Measurements from ENCODE around the gene ASF1A. TPM values are rescaled to one million over a fixed set of nuclear protein-coding genes. Genes with fewer than 3 reads are reported as not detected.

The ASF1A gene
- total RNA-seq, 2 experiments from 2014 or later = 10.7 to 11.9 TPM

DNA sequence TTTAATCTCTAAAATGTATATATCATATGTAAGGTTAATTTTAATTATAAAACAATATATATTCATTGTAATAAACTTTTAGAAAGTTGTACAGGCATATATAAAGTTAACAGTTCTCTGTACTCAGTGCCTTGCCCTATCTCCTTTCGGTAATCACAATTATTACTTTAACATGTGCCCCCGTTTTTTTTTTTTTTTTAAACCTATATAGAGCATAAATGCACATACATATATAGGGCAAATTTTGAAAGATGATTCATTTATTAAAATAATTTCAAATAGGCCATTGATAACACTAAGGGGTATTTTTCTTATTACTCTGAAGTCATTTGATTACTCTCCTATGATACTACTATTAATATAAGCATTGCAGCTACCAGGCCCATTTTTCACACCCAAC, 1.9 kb downstream of the ASF1A start:
- peak overlapping the region; percentile 94 for H3K4me3 ChIP-seq (ENCODE audit: low read length)
- CTCF ChIA-PET = interaction anchor here (0.7 to 3.1 kb wide), 12 partner anchors 9 to 331 kb away, joined by 3 to 9 read pairs (median 5); partner anchors contain the start of gene MCM9
- H3K9me3 Mint-ChIP-seq = no peaks in the 10 kb centered on the region

DNA sequence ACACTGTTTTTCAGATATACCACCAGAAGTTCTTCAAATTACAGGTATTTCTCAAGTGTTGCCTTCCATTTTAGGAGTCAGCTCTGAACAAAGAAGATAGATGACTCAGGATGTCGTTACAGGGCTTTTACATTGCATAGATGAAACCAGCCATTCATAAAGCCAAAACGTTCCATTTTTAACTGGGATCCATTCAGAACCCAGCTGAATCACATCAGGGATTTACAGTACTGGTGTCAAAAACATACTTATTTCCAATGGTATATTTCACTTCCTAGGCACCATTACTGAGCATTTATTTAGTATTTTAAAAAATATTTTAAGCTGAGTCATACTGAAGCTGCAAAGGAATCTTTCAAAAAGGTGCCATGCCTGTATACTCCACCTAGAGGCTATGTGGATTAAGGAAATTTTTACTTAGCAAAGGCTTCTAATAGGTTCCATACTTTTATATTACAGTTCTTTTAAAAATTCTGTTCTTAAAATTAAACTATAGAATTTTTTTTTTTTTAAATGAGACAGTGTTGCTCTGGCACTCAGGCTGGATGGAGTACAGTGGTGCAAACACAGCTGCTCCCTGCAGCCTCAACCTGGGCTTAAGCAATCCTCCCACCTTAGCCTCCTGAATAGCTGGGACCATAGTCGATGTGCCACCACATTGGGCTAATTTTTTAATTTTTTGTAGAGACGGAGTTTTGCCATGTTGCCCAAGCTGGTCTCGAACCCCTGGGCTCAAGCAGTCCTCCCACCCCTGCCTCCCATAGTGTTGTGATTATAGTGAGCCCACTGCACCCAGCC, 2.6 kb downstream of the ASF1A start:
- Histone ChIP-seq H3K36me3 (ENCODE audit: insufficient read depth, low read length) (peaks cover 31% of the 10 kb centered on the region), H3K4me3 (ENCODE audit: low read length) (peak overlapping the region; percentile 7), H3K9me3 (ENCODE audit: control insufficient read depth in 1 of 2, insufficient read depth in 1 of 2, low read length in 2 of 2) (no peaks in the 10 kb centered on the region), H3K27me3 (ENCODE audit: control insufficient read depth in 1 of 2, insufficient read depth in 2 of 2, low read length in 2 of 2) (no peaks in the 10 kb centered on the region), H3K27ac (ENCODE audit: low read depth in 1 of 2, low read length in 2 of 2) (no peak overlapping the region), H3K4me1 (ENCODE audit: insufficient read depth, low read length) (peaks cover 36% of the 10 kb centered on the region)
- Mint-ChIP-seq H3K4me1 (ENCODE audit: low read depth) (peaks cover 82% of the 10 kb centered on the region), H3K9me3 (no peaks in the 10 kb centered on the region), H3K27ac (peak overlapping the region; percentile 86), H3K36me3 (ENCODE audit: low read depth) (peaks cover 55% of the 10 kb centered on the region), H3K27me3 (no peaks in the 10 kb centered on the region), H3K4me3 (peak overlapping the region; percentile 89)
- ChIA-PET POLR2A (interaction anchor here (0.8 to 6.9 kb wide), 11 partner anchors 9 to 214 kb away, joined by 3 to 60 read pairs (median 13); partner anchors contain the start of genes FAM184A and MCM9), CTCF (interaction anchor here (0.7 to 3.1 kb wide), 15 partner anchors 10 to 331 kb away, joined by 3 to 9 read pairs (median 4); partner anchors contain the start of gene MCM9)
- peak in 3 of 14 experiments; percentile 50 to 62 (median 61) for DNase-seq
- intact Hi-C loops (cut with DNase I, micrococcal nuclease) = loop anchor here in 1 of 2 experiments (2.0 to 10.0 kb wide), 4 partner anchors 36 to 1222 kb away; partner anchors contain the start of genes CEP85L and NUS1
- TF ChIP-seq, protein P1, sequence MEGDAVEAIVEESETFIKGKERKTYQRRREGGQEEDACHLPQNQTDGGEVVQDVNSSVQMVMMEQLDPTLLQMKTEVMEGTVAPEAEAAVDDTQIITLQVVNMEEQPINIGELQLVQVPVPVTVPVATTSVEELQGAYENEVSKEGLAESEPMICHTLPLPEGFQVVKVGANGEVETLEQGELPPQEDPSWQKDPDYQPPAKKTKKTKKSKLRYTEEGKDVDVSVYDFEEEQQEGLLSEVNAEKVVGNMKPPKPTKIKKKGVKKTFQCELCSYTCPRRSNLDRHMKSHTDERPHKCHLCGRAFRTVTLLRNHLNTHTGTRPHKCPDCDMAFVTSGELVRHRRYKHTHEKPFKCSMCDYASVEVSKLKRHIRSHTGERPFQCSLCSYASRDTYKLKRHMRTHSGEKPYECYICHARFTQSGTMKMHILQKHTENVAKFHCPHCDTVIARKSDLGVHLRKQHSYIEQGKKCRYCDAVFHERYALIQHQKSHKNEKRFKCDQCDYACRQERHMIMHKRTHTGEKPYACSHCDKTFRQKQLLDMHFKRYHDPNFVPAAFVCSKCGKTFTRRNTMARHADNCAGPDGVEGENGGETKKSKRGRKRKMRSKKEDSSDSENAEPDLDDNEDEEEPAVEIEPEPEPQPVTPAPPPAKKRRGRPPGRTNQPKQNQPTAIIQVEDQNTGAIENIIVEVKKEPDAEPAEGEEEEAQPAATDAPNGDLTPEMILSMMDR (IDR thresholded peaks at IDR 0.05) = peak; percentile 31
- ATAC-seq (ENCODE audit: poor library complexity) = no peak

More for the DNA sequence above, 1.9 kb downstream of the ASF1A start:
- no peaks in the 10 kb centered on the region for H3K9me3 ChIP-seq (ENCODE audit: control insufficient read depth in 1 of 2, insufficient read depth in 1 of 2, low read length in 2 of 2)
- ATAC-seq (ENCODE audit: poor library complexity) (no peak), DNase-seq (no peak)
- TF ChIP-seq, protein P1 (IDR thresholded peaks at IDR 0.05) = peak; percentile 3
- H3K4me1 ChIP-seq (ENCODE audit: insufficient read depth, low read length) = peaks cover 43% of the 10 kb centered on the region
- no peak overlapping the region for H3K27ac ChIP-seq (ENCODE audit: low read depth in 1 of 2, low read length in 2 of 2)
- Mint-ChIP-seq H3K36me3 (ENCODE audit: low read depth) (peaks cover 48% of the 10 kb centered on the region), H3K27ac (peak overlapping the region; percentile 86), H3K4me3 (peak overlapping the region; percentile 89), H3K27me3 (no peaks in the 10 kb centered on the region), H3K4me1 (ENCODE audit: low read depth) (peaks cover 82% of the 10 kb centered on the region)
- intact Hi-C loops (cut with DNase I, micrococcal nuclease) = loop anchor here (2.0 to 10.0 kb wide), 7 partner anchors 37 to 1221 kb away; partner anchors contain the start of genes CEP85L (in 1 of the 2), FAM184A (in 1 of the 2), MCM9 (in 1 of the 2) and NUS1 (in 1 of the 2)
- POLR2A ChIA-PET = interaction anchor here (0.8 to 6.9 kb wide), 13 partner anchors 9 to 337 kb away, joined by 3 to 60 read pairs (median 13); partner anchors contain the start of genes FAM184A and MCM9
- peaks cover 27% of the 10 kb centered on the region for H3K36me3 ChIP-seq (ENCODE audit: insufficient read depth, low read length)
- H3K27me3 ChIP-seq (ENCODE audit: control insufficient read depth in 1 of 2, insufficient read depth in 2 of 2, low read length in 2 of 2) = no peaks in the 10 kb centered on the region

GRCh38 chr6:118897386-118897785, 3.4 kb downstream of the ASF1A start:
- H3K36me3 Mint-ChIP-seq (ENCODE audit: low read depth) = peaks cover 64% of the 10 kb centered on the region
- H3K4me3 ChIP-seq (ENCODE audit: low read length) = no peak overlapping the region

More at GRCh38 chr6:118897386-118897785, 3.4 kb downstream of the ASF1A start:
- DNase-seq = no peak
- ChIA-PET CTCF (interaction anchor here (0.8 to 3.1 kb wide), 9 partner anchors 9 to 332 kb away, joined by 3 to 9 read pairs (median 4); partner anchors contain the start of gene MCM9), POLR2A (interaction anchor here (0.8 to 5.8 kb wide), 3 partner anchors 12 to 37 kb away, joined by 3 to 55 read pairs (median 3); partner anchors contain the start of gene MCM9)
- Mint-ChIP-seq H3K4me3 (peak overlapping the region; percentile 74), H3K4me1 (ENCODE audit: low read depth) (peaks cover 82% of the 10 kb centered on the region), H3K9me3 (no peaks in the 10 kb centered on the region), H3K27me3 (no peaks in the 10 kb centered on the region), H3K27ac (no peak overlapping the region)
- peaks cover 39% of the 10 kb centered on the region for H3K36me3 ChIP-seq (ENCODE audit: insufficient read depth, low read length)
- ATAC-seq (ENCODE audit: poor library complexity) = no peak
- TF ChIP-seq, protein P1 (IDR thresholded peaks at IDR 0.05) = no peak
- H3K4me1 ChIP-seq (ENCODE audit: insufficient read depth, low read length) = peaks cover 29% of the 10 kb centered on the region
- intact Hi-C loops (cut with DNase I, micrococcal nuclease) = loop anchor here in 1 of 2 experiments (2.0 to 10.0 kb wide), 4 partner anchors 35 to 1223 kb away; partner anchors contain the start of genes CEP85L and NUS1
- no peaks in the 10 kb centered on the region for H3K9me3 ChIP-seq (ENCODE audit: control insufficient read depth in 1 of 2, insufficient read depth in 1 of 2, low read length in 2 of 2)
- no peaks in the 10 kb centered on the region for H3K27me3 ChIP-seq (ENCODE audit: control insufficient read depth in 1 of 2, insufficient read depth in 2 of 2, low read length in 2 of 2)
- H3K27ac ChIP-seq (ENCODE audit: low read depth in 1 of 2, low read length in 2 of 2) = no peak overlapping the region
